Loucy (cell line): ENCODE data around the gene PPIA.

ENCODE experiments used
- CTCF ChIP-seq: fragments of 200-600 bp; sonication (generic); conservative IDR thresholded peaks from 2 replicates; pipeline ENCODE4 v1.5.1; 2014; ENCODE audit warnings: mild to moderate bottlenecking, antibody characterized with exemption, low read length
- EZH2phosphoT487 ChIP-seq: fragments of 200-600 bp; IDR thresholded peaks from 2 replicates; pipeline ENCODE4 v1.6.1; 2018; ENCODE audit warnings: antibody characterized with exemption, mild to moderate bottlenecking, moderate library complexity, borderline replicate concordance

- no peak for TF ChIP-seq CTCF
- no peak for TF ChIP-seq EZH2phosphoT487
Measured at GRCh38 chr7:44756904-44757303, 39.6 kb upstream of the PPIA start.
